Neutrophil (primary cell): ENCODE measurements around the gene F9.

Source experiments
- H3K27ac ChIP-seq: fragments of 200-600 bp; sonication (generic); 2 replicates; pipeline ENCODE4 v1.5.1; 2016; ENCODE audit warnings: mild to moderate bottlenecking, moderate library complexity
- H3K27me3 ChIP-seq: fragments of 200-600 bp; sonication (generic); 2 replicates; pipeline ENCODE4 v1.6.0; 2016; ENCODE audit warnings: mild to moderate bottlenecking
- H3K36me3 ChIP-seq: fragments of 200-600 bp; sonication (generic); 2 replicates; pipeline ENCODE4 v1.5.1; 2017
- H3K4me1 ChIP-seq, 2 experiments: fragments of 200-600 bp in 1 of 2; sonication (generic) in 1 of 2; 1 replicate in 1 of 2; 2 replicates in 1 of 2; pipeline versions ENCODE4 v1.5.1 to v1.6.1; 2013 to 2016; ENCODE audit warnings: low read depth in 1 of 2, low read length in 1 of 2, mild to moderate bottlenecking in 1 of 2, moderate library complexity in 1 of 2; ENCODE audit not compliant: control insufficient read depth in 1 of 2, insufficient read depth in 1 of 2
- H3K4me3 ChIP-seq, 2 experiments: fragments of 200-600 bp in 1 of 2; sonication (generic) in 1 of 2; 1 replicate in 1 of 2; 2 replicates in 1 of 2; pipeline ENCODE4 v1.5.1; 2013 to 2016; ENCODE audit warnings: low read depth in 1 of 2, low read length in 1 of 2, mild to moderate bottlenecking in 1 of 2, moderate library complexity in 1 of 2
- H3K9me3 ChIP-seq: fragments of 200-600 bp; sonication (generic); 2 replicates; pipeline ENCODE4 v1.5.1; 2016
- CTCF ChIP-seq: fragments of 200-600 bp; sonication (generic); IDR thresholded peaks from 2 replicates; pipeline ENCODE4 v1.5.1; 2016; ENCODE audit warnings: antibody characterized with exemption

F9 gene

GRCh38 chrX:139600105-139600504 is 69.6 kb downstream of the F9 start:
- H3K4me3 ChIP-seq = no peak overlapping the region
- H3K27me3 ChIP-seq = no peaks in the 10 kb centered on the region
- H3K36me3 ChIP-seq = no peaks in the 10 kb centered on the region
- no peak overlapping the region for H3K27ac ChIP-seq
- TF ChIP-seq CTCF = no peak
- H3K4me1 ChIP-seq = no peaks in the 10 kb centered on the region
- no peaks in the 10 kb centered on the region for H3K9me3 ChIP-seq
